ENCODE measurements around the gene ELF1. TPM values are rescaled to one million over a fixed set of nuclear protein-coding genes. Genes with fewer than 3 reads are reported as not detected.

The ELF1 gene
- total RNA-seq, 1 experiment from 2014 or later, result 18.7 TPM

DNA sequence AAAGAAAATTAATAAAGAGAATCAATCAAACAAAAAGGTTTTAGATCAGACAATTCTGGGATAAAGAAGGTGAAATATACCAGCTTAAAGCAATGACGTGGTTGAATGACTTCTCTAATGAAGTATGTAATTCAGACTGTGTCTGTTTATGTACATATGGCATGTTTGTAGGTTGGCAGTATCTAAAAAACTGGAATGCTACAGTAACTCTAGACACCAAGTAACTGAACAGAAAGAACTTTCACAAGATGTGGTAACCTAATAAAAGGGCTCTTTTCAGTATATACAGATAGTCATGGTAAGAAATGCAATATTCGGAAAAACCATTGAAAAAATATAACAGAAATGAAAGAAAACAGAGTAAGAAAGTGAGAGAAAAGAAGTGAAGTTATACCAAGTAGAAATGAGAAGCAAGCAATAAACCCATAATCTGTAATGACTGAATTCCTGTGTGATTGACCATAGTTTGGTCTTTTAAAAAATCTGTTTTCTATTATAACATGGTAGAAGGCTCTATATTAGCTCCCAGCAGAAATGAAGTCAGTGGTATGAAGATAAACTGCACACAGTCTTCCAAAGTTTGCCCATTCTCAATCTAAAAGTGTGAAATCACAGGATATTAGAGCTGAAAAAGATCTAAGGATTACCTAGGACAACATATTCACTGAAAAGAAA lies 31.4 kb downstream of the ELF1 start:
- no peak for ATAC-seq
- no peaks in the 10 kb centered on the region for H3K36me3 Mint-ChIP-seq
- peaks cover 14% of the 10 kb centered on the region for H3K4me1 Mint-ChIP-seq
- H3K27ac Mint-ChIP-seq, result no peak overlapping the region
- no peak overlapping the region for H3K4me3 Mint-ChIP-seq
- TF ChIP-seq, protein P1, sequence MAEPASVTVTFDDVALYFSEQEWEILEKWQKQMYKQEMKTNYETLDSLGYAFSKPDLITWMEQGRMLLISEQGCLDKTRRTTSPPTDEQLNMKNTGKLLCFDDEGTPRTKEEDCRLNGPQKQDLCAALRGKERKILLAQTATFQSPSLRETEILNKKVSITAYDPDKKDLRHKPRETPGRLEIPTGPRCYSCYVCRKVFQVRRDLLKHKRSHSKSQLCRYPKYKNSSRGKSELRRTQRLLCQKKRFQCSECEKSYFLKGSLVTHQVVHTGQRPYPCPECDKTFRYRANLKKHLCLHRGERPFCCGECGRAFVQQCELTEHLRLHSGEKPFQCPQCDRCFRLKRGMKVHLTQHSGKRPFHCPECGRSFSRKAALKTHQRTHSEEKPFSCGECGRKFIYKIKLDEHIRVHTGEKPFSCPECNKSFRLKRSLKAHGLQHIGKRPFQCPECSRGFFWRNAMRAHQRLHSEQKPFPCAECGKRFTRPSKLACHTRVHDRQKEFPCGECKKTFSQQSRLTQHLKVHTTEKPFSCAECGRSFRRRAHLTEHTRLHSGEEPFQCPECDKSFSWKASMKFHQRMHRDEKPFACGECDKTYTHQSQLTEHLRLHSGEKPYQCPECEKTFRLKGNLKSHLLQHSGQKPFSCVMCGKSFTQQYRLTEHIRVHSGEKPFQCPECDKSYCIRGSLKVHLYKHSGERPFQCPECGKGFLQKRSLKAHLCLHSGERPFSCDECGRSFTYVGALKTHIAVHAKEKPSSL (CRISPR knock-in tag; conservative IDR thresholded peaks at IDR 0.05), result no peak
- TF ChIP-seq ZNF219 (CRISPR knock-in tag; IDR thresholded peaks at IDR 0.05; ENCODE audit: borderline replicate concordance) (no peak), ZNF416 (CRISPR knock-in tag; IDR thresholded peaks at IDR 0.05) (no peak), HMGA2 (CRISPR knock-in tag; IDR thresholded peaks at IDR 0.05) (no peak), FOXP4 (CRISPR knock-in tag; IDR thresholded peaks at IDR 0.05) (no peak), ZNF263 (CRISPR knock-in tag; IDR thresholded peaks at IDR 0.05; ENCODE audit: low read depth) (no peak), NR3C1 (CRISPR knock-in tag; conservative IDR thresholded peaks at IDR 0.05; ENCODE audit: low read depth) (no peak), MYBL2 (CRISPR knock-in tag; IDR thresholded peaks at IDR 0.05) (no peak), ZNF317 (CRISPR knock-in tag; IDR thresholded peaks at IDR 0.05; ENCODE audit: borderline replicate concordance, low read depth) (no peak), TEAD1 (CRISPR knock-in tag; IDR thresholded peaks at IDR 0.05) (no peak), NR2C2 (CRISPR knock-in tag; IDR thresholded peaks at IDR 0.05) (no peak), STAT6 (CRISPR knock-in tag; conservative IDR thresholded peaks at IDR 0.05; ENCODE audit: low read depth) (no peak), PRDM15 (CRISPR knock-in tag; IDR thresholded peaks at IDR 0.05) (no peak)
- TF ChIP-seq, protein P2, sequence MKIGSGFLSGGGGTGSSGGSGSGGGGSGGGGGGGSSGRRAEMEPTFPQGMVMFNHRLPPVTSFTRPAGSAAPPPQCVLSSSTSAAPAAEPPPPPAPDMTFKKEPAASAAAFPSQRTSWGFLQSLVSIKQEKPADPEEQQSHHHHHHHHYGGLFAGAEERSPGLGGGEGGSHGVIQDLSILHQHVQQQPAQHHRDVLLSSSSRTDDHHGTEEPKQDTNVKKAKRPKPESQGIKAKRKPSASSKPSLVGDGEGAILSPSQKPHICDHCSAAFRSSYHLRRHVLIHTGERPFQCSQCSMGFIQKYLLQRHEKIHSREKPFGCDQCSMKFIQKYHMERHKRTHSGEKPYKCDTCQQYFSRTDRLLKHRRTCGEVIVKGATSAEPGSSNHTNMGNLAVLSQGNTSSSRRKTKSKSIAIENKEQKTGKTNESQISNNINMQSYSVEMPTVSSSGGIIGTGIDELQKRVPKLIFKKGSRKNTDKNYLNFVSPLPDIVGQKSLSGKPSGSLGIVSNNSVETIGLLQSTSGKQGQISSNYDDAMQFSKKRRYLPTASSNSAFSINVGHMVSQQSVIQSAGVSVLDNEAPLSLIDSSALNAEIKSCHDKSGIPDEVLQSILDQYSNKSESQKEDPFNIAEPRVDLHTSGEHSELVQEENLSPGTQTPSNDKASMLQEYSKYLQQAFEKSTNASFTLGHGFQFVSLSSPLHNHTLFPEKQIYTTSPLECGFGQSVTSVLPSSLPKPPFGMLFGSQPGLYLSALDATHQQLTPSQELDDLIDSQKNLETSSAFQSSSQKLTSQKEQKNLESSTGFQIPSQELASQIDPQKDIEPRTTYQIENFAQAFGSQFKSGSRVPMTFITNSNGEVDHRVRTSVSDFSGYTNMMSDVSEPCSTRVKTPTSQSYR (CRISPR knock-in tag; IDR thresholded peaks at IDR 0.05), result no peak
- TF ChIP-seq, protein P3, sequence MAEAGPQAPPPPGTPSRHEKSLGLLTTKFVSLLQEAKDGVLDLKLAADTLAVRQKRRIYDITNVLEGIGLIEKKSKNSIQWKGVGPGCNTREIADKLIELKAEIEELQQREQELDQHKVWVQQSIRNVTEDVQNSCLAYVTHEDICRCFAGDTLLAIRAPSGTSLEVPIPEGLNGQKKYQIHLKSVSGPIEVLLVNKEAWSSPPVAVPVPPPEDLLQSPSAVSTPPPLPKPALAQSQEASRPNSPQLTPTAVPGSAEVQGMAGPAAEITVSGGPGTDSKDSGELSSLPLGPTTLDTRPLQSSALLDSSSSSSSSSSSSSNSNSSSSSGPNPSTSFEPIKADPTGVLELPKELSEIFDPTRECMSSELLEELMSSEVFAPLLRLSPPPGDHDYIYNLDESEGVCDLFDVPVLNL (CRISPR knock-in tag; IDR thresholded peaks at IDR 0.05; ENCODE audit: borderline replicate concordance, low read depth), result no peak
- POLR2A ChIA-PET, result no interaction called here
- CTCF ChIA-PET, result interaction anchor here (1.7 kb wide), 1 partner anchor 13 kb away, joined by 9 read pairs; no protein-coding TSS in a partner anchor
- no peak for DNase-seq (ENCODE audit: low spot score)
- no peaks in the 10 kb centered on the region for H3K9me3 Mint-ChIP-seq
- H3K27me3 Mint-ChIP-seq (ENCODE audit: low read depth), result no peaks in the 10 kb centered on the region

Measured in WTC11 (cell line).